ENCODE results near the gene INPP5A. TPM values are rescaled to one million over a fixed set of nuclear protein-coding genes. Genes with fewer than 3 reads are reported as not detected.

Gene INPP5A
- total and polyA plus RNA-seq, 2 of the 13 experiments (the other 11 are each of a cell fraction or from before 2014, with no cell fraction given): 17.5 to 37.9 TPM

- no peak for TF ChIP-seq KIAA2018 (CRISPR knock-in tag; IDR thresholded peaks at IDR 0.05; ENCODE audit: borderline replicate concordance)
- no peak for TF ChIP-seq RBFOX2 (IDR thresholded peaks at IDR 0.05; ENCODE audit: low read depth, low read length)
- TF ChIP-seq MED13 (CRISPR knock-in tag; IDR thresholded peaks at IDR 0.05): no peak
- no peak for TF ChIP-seq ZNF383 (CRISPR knock-in tag; IDR thresholded peaks at IDR 0.05; ENCODE audit: borderline replicate concordance)
Observed at GRCh38 chr10:132556994-132557441, 19.4 kb downstream of the INPP5A start (continued).

Data from HepG2 (cell line).